ENCODE results near the gene PDP2.

The PDP2 gene

DNA sequence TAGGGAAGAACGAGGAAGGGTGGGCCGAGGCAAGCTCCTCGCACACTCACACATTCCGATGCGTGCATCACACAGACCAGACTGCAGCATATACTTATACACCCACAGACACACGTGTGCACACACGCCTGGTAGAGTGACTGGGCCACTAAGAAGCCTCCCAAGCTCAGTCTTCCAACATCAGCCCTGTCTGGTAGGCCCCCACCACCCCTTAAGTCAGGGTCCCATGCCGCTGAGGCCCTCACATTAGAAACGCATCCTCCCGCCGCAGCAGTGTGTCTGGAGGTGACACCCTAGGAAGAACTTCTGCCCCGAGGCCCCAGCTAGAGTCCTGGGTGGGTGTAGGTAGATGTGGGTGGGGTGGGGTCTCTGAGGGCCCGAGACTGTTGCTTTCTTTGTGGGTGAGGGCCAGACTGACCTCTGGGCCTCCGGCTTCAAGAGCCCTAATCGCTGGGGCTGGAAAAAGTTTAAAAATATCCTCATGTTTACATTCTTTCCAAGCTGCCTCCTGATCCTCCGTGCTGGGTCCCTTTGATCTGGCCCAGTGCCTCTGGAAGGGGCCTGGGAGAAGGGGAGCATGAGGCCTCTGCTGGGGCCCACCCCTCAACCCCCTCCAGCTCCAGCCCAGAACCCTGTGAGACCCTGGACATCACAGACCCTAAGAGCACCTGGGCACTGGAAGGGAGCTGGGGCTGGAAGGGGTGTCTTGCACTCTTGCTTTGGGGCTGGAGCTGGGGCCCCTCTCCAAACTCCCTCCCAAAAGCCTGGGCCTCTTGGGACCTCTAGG lies 24.7 kb downstream of the PDP2 start:
- DNase-seq = no peak

DNA sequence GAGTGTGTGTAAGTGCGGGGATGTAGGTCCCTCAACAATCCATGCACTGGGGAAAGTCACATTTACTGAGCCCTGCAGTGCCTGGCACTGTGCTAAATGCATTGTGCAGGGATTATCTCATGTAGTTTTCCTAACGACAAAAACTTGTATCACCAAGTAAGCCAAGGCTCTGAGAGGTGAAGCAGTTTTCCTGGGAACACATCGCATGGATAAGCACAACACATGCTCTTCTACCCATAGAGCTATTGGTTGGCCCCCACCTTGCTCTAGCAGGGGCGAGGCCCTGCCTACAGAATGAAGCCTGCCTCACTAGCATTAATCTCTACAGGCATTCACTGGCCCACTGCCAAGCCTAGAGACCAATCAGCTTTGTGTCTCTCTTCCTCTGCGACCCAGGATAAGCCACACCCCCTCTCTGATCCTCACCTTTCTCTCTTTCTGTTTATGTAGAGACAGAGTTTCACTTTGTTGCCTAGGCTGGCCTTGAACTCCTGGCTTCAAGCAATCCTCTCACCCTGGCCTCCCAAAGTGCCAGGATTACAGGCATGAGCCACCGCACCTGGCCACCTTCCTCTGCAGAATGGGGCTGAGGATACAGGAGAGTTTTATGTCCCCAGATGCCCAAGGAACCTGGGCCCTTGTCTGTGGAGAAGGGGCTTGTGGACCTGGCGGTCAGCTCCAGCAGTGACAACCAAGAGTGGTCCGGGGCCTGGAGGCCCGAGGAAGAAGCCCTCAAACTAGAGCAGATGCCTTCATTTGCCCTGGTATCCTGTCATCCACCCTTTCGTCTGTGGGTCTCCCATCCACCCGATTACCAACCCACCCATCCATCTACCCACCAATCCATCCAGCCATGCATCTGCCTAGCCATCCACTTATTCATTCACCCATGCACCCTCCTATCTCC lies 25.6 kb downstream of the PDP2 start:
- DNase-seq = no peak

DNA sequence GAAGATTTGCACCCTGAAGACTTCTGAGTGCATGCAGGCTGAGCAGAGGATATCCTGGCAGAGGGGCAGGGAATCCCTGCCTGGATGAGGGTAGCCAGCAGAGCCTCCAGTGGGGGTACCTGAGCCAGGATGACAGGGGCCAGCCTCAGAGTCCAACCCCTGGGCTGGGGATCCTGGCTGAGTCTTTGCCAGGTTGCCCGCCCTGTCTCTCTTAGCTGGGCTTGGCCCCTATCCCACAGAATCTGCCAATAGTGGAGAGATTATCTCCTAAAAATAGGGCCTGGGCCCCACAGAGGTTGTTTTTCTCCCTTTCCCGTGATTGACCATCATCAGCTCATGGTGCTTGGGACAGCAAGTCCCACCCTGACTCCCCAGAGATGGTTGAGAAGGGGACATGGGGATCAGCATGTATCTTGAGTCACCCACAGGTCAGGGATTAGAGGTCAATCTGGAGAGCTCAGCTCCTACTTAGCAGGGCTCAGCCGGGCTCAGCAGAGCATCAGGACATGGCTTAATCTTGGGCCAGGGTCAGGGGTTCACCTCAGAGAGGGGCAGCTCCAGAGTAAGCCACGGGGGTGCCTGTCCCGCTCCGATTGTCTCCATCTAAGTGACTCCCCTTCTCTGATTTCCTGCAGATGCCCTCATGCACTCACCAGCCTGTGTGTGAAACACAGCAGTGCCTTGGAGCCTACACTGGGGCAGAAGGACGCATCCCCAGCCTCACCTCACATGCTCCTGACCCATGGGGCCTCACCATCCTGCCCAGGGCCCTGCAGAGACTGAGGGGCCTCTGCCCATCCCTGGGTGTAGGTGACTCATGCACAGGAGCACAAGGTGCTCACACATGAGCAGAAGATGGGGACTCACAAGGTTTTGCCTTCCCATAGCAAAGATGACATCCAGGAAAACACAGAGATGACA lies 26.9 kb downstream of the PDP2 start:
- no peak for DNase-seq

DNA sequence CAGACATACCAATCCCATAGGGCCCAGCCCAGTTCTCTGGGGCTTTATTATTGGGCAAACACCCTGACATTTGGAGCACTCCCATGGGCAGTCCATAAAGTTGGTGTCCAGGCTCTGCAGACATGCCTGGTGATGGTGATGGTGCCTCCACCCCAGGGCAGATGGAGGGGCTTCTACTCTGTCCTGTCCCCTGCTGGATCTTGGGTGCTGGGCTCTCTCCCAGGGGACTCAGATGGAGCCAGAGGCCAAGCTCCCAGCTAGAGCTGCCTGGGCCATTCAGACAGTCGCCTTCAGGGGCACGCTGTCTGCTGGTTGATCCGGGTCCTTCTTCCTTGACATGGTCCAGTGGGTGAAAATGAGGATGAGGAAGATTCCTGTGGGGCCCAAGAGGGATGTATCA lies 27.8 kb downstream of the PDP2 start:
- no peak for DNase-seq

DNA sequence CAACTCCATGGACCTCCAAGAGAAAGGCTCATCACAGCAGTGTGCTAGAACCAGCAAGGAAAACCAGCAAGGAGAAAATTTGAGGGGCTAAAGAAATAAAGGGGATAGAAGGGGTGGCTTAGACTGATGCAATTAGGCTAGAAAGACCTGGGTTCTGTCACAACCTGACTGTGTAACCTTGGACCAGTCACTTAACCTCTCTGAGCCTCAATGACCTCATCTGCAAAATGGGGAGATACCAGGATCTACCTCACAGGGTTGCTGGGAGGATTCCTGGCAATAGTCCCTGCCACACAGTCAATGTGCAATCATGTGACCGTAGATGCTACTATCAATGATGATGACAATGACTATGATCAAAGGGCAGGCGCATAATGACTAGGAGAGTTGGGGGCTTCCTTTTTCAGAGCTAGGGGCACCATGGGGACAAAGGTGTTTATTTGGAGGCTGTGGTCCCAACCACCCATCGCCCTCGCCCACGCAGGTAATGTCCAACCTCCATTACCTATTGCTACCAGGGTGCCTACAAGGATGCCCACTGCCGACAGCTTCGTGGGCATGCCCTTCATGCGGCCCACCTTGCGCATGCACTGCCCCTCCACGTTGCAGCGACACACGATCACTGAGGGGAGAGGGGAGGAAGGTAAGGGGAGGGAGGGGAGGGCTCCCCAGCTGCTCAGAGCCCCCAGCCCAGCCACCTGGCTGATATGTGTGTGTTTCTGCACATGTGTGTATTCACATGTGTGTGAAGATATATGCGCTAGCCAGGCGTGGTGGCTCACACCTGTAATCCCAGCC lies 28.6 kb downstream of the PDP2 start:
- no peak for DNase-seq

DNA sequence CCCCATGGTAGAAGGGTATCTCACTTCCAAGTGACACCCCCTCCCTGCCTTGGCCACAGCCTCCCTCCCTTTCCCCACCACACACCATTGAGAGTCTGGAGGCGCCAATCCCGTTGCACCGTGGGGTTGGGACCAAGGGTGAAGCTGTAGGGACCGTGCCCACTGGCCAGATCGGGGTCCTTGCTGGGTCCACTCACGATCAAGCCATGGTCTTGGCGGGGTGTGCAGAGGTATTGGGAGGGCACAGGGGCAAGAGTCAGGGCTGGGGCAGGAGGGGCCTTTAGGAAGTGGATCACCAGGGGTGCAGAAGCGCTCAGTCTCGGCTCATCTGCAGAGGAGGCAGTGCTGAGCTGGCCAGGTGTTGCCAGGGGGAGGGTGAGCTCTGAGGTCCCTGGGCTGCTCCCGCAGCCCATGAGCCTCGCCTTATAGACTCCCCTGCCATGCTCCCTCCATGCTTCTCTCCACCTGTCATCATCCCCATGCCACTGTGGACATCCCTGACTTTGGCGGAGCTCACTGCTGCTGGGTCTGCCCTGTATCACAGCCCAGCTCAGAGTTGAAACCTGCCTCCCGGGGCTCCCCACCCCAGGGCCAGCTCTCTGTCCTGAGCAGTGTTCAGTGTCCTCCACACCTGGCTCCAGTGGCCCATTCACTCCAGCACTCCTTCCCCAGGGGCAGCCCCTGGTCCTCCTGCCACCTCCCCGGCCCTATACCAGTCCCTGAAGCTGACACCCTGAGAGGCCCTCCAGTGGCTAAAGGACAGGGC lies 30.0 kb downstream of the PDP2 start:
- DNase-seq = no peak

DNA sequence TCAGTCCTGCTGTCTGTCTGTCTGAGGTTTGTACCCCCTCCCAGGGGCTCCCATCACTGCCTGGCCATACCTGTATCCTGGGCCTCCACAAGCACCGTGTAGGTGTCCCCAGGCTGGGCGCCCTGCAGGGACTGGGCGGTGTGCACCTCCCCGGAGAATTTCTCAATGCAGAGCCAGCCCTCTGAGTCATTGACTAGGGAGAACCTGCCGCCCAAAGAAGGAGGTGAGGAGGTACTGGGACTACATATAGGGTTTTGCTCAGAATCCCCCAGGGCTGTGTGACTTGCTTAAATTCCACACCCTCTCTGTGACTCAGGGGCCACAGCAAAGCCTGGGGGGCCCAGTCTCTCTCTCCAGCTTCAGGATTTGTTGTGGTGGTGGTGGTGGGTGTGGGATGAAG lies 30.8 kb downstream of the PDP2 start:
- no peak for DNase-seq

DNA sequence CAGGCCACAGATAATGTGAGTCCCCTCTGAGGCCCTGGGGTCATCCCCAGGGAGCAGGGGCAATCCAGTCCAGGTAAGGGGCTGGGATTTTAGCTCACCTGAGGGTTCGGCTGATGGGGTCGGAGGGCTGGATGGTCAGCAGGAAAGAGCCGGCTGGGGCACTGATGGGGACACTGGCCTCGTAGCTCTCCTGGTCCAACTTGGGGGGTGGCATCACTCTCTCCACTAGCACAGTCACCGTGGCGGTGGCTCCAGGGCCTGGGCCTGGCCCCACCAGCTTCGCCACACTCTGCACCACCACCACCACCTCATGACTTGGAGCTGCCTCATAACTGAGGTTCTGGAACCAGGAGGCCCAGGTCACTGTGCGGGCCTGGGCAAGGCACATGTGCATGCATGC lies 31.5 kb downstream of the PDP2 start:
- no peak for DNase-seq

DNA sequence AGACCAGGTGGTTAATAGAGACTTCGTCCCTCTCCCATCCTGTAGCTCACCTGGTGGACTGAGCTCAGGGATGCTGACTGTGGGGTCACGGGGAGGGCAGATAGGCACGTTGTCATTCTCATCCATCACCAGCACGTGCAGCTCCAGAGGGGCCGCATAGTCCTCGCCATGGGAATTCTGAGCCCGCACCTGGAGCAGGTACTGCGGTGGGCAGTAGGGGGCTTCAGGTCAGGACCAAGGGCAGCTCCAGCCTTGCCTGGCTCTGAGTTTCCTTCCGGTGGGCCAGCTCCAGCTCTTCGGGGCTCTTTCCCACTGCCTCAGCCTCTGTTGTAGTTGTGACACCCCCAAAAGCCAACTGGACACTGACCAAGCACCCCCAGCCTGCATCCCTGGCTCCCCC lies 32.8 kb downstream of the PDP2 start:
- DNase-seq = no peak

DNA sequence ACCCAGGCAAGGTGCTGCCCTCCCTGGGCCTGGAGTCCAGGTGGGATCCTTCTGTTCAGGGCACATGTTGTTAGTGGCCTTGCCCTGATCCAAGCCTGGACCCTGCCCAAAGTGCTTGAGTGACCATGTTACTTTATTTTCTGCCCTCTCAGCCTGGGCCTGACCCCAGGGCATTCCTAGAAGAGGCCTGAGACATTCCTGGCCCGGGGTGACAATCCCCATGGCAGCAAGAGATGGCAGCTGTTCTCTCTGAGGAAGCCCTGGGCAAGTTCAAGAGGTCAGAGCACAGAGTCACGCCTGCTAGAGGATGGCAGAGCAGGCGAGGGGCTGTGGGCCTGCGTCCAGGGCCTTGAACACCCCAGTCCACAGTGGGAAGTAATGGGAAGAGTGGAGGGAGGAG lies 33.4 kb downstream of the PDP2 start:
- DNase-seq = no peak

DNA sequence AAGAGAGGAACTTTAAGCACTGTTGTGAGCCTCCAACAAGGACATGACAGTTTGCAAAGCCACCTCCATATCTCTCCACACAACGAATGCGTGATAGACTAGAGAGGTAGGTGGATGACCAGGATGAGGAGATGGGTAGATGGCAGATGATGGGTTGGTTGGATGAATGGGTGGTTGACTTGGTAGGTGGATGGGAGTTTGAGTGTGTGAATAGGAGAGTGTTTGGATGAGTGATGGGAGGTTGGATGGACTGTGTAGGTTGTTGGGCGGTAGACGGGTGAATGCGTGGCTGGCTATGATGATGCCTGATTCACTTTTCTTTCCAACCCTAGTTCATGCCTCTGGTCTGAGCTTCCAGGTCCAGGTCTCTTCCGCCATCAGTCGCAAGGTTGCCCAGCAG lies 34.2 kb downstream of the PDP2 start:
- no peak for DNase-seq

DNA sequence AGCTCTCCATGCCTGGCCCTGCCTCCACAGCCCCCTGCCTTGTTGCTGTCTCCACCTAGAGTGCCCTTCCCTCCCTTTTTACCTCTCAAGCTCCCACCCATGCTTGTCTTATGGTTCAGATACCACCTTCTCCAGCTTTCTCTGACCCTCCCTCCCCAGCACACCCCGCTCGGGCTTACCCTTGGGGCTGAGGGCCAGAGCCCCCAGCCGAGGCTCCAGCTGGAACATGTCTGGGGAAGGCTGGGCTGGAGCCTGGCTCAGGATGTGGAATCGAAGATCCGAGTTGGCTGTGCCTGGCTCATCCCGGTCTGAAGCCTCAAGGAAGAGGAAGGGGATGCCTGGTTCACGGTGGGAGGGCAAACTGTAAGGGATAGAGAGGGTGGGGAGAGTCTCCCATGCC lies 34.7 kb downstream of the PDP2 start:
- DNase-seq = no peak

DNA sequence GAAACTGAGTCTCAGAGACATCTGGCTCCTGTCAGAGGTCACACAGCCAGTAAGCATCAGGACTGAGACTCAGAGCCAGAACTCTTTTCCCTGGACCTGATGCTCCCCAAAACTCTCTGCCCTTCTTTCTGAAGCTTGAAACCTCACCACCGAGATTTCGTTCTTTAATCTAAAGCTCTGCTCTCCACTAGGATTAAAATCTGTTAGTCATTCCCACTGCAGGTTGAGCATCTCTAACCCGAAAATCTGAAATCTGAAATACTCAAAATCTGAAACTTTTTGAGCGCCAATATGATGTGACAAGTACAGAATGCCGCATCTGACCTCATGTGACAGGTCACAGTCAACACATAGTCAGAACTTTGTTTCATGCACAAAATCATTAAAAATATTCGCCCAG lies 36.2 kb downstream of the PDP2 start:
- DNase-seq = no peak

DNA sequence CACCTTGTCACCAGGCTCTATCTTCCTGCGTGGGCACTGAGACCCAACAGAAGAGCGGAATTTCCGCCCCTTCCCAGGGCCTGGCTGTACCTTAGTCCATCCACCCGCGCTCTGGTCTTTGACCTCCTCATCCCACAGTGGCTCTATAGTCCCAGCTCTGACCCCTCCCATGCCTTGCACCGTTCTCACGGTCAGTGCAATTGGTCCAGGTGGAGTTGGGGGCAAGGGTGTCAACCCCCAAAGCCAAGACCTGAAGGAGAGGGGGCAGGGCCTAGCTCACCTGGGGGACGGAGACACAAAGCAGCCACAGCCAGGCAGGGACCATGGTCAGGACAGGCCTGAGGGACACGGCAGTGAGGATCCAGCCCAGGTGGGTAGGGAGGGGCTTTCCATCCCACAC lies 37.4 kb downstream of the PDP2 start:
- no peak for DNase-seq

DNA sequence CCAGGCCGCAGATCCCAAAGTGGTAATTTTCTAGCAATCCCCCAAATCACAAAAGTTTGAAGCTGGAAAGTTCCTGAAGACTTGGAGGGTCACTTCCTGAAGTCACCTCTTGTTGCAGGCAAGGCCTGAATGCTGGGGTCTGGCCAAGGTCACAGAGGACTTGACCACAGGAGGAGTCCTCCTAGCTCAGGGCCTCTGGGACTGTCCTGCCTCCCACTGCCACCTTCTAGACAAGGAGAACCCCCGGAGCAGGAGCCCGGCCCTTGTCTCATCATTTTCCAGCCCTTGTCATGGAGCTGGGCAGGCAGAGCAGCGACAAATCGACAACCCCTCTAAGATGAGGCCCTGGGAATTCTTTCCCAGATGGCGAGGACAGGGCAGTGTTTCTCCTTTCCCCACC lies 38.0 kb downstream of the PDP2 start:
- no peak for DNase-seq

DNA sequence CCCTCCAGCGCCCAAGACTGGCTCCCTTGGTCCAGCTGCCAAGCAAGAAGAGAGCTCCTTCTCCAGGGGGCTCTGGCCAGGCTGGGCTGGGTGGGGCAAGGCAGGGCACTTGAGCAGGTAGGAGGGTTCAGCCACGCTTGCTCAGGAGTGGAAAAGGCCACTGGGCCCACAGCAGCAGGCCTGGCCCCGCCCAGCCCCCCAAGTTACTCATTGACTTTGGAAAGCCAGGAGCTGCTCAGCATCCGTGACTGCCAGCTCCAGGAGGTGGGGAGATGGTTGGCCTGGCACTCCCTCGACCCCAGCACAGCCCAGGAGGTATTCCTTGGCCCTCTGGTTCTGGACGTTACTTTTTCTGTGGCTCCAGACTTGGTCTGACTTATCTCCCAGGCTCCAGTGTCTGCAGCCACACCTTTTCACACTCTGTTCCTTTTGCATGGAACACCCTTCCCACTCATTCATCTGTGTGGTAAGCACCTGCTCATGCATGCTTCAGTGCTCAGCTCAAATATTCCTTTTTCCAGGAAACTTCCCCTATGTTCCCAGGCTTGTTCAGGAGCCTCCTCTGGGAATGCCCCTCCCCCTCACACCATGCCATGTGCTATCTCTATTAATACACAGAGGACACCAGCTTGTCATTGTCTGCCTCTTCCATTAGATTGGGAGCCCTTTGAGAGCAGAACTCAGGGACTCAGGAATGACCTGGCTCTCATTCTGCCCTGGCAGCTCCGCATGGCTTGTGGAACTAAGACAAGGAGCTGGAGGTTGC lies 38.7 kb downstream of the PDP2 start, which contains the start of gene CDH16:
Gene CDH16, minus strand, starts transcription at position 83 of the 766 bp plus-strand sequence. CDS start 820 bp downstream, outside the sequence.
- no peak for DNase-seq

DNA sequence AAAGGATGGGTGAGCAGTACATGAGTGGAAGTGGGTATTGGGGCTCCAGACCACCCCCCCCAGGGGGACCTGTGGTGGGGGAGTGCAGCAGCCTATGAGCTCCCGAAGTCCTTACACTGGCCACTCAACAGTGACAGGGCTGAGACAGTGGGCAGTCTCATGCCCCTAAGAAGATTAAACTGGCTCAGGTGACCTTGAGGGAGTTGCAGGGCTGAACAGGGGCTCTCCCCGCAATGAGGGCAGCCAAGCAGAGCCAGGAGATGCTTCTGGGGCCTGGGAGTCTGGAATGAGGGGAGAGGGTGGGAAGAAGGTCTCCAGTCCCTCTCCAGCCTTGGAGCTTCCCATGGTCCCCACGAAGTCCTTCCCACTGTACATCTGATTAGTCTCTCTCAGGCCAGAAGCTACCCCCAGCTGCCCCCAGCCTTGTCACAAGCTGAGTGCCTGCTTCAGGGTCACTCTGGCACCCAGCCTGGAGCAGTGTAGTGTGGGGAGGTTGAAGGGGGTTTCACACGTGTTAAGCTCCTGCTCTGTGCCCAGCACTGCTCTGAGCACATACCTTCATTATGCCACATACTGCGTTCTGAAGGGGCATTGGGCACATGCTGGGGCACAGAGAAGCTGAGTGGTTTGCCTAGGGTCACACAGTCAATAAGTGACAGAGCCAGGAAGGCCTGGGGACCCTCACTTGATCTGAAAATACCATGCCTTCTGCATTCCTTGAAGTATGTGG lies 39.4 kb downstream of the PDP2 start:
- DNase-seq = no peak

DNA sequence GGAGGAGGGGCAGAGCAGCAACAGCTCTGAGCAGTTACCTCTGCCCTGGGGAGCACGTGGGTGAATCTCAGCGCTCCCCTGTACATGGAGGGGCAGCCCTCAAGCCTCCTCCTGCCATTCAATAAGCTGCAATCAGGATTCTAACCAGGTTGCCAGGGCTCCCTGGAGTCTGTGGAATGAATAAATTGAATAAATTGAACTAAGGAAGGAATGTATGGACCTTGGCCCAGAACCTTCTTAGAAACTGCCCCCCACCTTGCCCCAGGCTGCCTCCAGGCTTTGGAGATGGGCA lies 39.9 kb downstream of the PDP2 start:
- no peak for DNase-seq

DNA sequence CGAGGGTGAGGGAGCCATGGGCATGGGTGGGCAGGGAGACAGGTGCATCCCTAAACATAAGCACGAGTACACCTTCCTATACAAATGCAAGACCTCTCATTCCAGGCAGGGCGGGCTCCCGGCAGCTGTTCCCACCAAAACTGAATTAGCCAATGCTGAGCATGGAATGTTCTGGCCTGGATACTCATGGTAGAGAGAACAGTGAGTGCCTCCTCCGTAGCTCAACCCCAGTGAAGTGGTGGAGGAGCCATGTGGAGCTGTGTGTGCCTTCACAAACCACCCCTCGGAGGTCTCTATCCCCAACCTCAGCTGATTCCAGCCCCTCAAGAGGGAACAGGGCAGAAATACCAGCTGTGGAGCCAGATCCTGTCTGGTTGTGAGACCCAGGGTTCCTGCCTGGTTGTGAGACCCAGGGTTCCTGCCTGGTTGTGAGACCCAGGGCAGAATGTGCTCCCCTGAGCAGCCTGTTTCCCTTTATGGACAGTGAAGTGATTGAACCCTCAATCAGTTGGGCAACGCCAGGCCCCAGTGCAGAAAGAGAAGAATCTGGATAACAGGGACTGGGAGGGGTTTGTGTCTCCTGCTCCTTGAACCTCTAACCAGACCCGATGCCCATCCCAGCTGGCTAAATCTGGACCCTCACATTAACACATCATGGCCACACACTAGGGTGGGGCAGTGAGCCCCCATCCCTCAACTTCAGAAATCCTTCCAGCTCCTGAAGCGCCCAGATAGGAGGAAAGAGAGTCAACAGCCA lies 40.8 kb downstream of the PDP2 start:
- DNase-seq = no peak
